Lower leg skin (tissue), 3 donors: Measurements from ENCODE around the gene F2RL2.

ENCODE experiments used
- POLR2A ChIP-seq, 2 donors: fragments of 450-650 bp; IDR thresholded peaks; one replicate each; pipeline ENCODE4 v1.6.1; 2016 to 2017; ENCODE audit warnings: antibody characterized with exemption in 2 of 2, mild to moderate bottlenecking in 1 of 2, moderate library complexity in 1 of 2
- TF ChIP-seq, protein P1 (sequence below), 3 donors: fragments of 450-650 bp; IDR thresholded peaks; one replicate each; pipeline ENCODE4 v1.5.1; 2016; ENCODE audit warnings: antibody characterized with exemption in 3 of 3, mild to moderate bottlenecking in 3 of 3, moderate library complexity in 2 of 3

DNA sequence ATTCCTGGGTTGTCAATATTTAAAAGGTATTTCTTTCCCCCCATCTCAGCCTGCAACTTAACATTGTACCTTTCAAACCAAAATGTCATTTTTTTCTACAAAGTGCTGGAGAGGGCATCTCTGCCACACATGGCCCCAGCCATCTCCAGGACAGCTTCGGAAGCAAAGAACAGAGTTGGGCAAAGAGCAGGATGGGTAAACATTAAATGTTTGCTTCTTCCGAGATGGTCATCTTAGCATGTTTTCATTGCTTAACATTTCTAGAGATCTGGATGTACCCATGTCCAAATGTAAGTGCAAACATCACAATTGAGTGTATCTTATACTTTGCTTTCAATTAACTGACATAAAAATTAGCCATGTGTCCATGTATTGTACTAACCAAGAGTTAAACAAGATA, 14.3 kb upstream of the F2RL2 start:
- TF ChIP-seq, protein P1, sequence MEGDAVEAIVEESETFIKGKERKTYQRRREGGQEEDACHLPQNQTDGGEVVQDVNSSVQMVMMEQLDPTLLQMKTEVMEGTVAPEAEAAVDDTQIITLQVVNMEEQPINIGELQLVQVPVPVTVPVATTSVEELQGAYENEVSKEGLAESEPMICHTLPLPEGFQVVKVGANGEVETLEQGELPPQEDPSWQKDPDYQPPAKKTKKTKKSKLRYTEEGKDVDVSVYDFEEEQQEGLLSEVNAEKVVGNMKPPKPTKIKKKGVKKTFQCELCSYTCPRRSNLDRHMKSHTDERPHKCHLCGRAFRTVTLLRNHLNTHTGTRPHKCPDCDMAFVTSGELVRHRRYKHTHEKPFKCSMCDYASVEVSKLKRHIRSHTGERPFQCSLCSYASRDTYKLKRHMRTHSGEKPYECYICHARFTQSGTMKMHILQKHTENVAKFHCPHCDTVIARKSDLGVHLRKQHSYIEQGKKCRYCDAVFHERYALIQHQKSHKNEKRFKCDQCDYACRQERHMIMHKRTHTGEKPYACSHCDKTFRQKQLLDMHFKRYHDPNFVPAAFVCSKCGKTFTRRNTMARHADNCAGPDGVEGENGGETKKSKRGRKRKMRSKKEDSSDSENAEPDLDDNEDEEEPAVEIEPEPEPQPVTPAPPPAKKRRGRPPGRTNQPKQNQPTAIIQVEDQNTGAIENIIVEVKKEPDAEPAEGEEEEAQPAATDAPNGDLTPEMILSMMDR (IDR thresholded peaks at IDR 0.05), result no peak
- TF ChIP-seq POLR2A (IDR thresholded peaks at IDR 0.05), result no peak
